HepG2 (cell line): ENCODE measurements around the gene DMGDH. TPM values are rescaled to one million over a fixed set of nuclear protein-coding genes. Genes with fewer than 3 reads are reported as not detected.

Experiments used
- ATAC-seq: fragments of 200-7000 bp; cut with Tn5 transposase; 3 replicates; pipeline ENCODE4 v1.9.1; 2020; ENCODE audit warnings: mild to moderate bottlenecking, moderate library complexity
- BruUV-seq: library from RNA; stranded (reverse); fragments of 400-500 nt; replicated peaks from 2 replicates; lab custom pipeline; 2021; lab: Mats Ljungman, UMichigan
- CTCF ChIA-PET: fragments of 300-600 bp; formaldehyde crosslinking; extraction: SDS; loops from one replicate; lab custom pipeline; 2021; ENCODE audit warnings: low total read pairs, inconsistent platforms, low intra/inter-chr PET ratio; lab: Yijun Ruan, JAX
- POLR2A ChIA-PET: fragments of 350-600 bp; sonication (Branson Sonifier 250); formaldehyde crosslinking; loops from one replicate; lab custom pipeline; 2020; ENCODE audit warnings: antibody characterized with exemption, inconsistent platforms; lab: Yijun Ruan, JAX
- DNase-seq: peaks from one replicate; pipeline ENCODE4 v3.0.0-alpha.2; 2015; ENCODE audit warnings: low spot score
- FAIRE-seq: peaks from 3 replicates; lab custom pipeline; 2011; peaks lifted over from hg19 to GRCh38; lab: Jason Lieb, UNC
- H2AFZ ChIP-seq: one replicate; pipeline ENCODE4 v1.6.1; 2011; ENCODE audit warnings: low read length, inconsistent platforms
- H3K27ac ChIP-seq: fragments of 300-600 bp; 3 replicates; pipeline ENCODE4 v1.8.0; 2011; ENCODE audit warnings: mixed run types, mild to moderate bottlenecking, mixed read lengths, low read length, inconsistent platforms; ENCODE audit not compliant: insufficient read depth; ENCODE audit errors: extremely low read length
- H3K27me3 ChIP-seq, 2 experiments: fragments of 200-600 bp in 1 of 2; 2 replicates in 1 of 2; 3 replicates in 1 of 2; pipeline versions ENCODE4 v1.6.0 to v1.8.0; 2011; ENCODE audit warnings: low read length in 2 of 2, mild to moderate bottlenecking in 2 of 2, moderate library complexity in 2 of 2, inconsistent platforms in 1 of 2; ENCODE audit not compliant: insufficient read depth in 2 of 2, control insufficient read depth in 1 of 2
- H3K36me3 ChIP-seq, 2 experiments: fragments of 200-600 bp in 1 of 2; replicated peaks in 1 of 2; 2 replicates in 1 of 2; 3 replicates in 1 of 2; pipeline versions ENCODE4 v1.5.1 to v1.8.0; 2011; ENCODE audit warnings: low read length in 2 of 2, inconsistent platforms in 1 of 2; ENCODE audit not compliant: insufficient read depth in 2 of 2, control insufficient read depth in 1 of 2
- H3K4me1 ChIP-seq: 2 replicates; pipeline ENCODE4 v1.5.1; 2012; ENCODE audit warnings: low read length, inconsistent platforms; ENCODE audit not compliant: insufficient read depth
- H3K4me2 ChIP-seq: 2 replicates; pipeline ENCODE4 v1.6.0; 2011; ENCODE audit warnings: low read depth, low read length, inconsistent platforms
- H3K4me3 ChIP-seq, 3 experiments: fragments of 200-600 bp in 1 of 3; sonication (generic), shearing (Covaris generic) in 1 of 3; replicated peaks in 1 of 3; 2 replicates each; pipeline ENCODE4 v1.5.1; 2011 to 2016; ENCODE audit warnings: low read length in 3 of 3, inconsistent platforms in 2 of 3, low read depth in 2 of 3, mild to moderate bottlenecking in 2 of 3, control low read depth in 1 of 3, mixed read lengths in 1 of 3; ENCODE audit not compliant: insufficient read depth in 1 of 3
- H3K79me2 ChIP-seq: one replicate; pipeline ENCODE4 v1.6.1; 2011; ENCODE audit warnings: low read length, inconsistent platforms; ENCODE audit not compliant: insufficient read depth
- H3K9ac ChIP-seq: 2 replicates; pipeline ENCODE4 v1.6.0; 2011; ENCODE audit warnings: mild to moderate bottlenecking, low read depth, low read length, inconsistent platforms; ENCODE audit not compliant: insufficient read depth
- H3K9me3 ChIP-seq: 2 replicates; pipeline ENCODE4 v1.5.1; 2012; ENCODE audit warnings: mild to moderate bottlenecking, low read length
- H4K20me1 ChIP-seq: 2 replicates; pipeline ENCODE4 v1.6.0; 2011; ENCODE audit warnings: inconsistent platforms, mild to moderate bottlenecking, low read length, moderate library complexity; ENCODE audit not compliant: insufficient read depth
- ARHGAP35 ChIP-seq: sonication (generic); formaldehyde crosslinking; IDR thresholded peaks from 2 replicates; pipeline ENCODE4 v1.9.0; 2022; ENCODE audit warnings: mild to moderate bottlenecking, inconsistent platforms, moderate library complexity, missing genetic modification reagents, borderline replicate concordance
- CHCHD3 ChIP-seq: sonication (generic); formaldehyde crosslinking; IDR thresholded peaks from 2 replicates; pipeline ENCODE4 v1.8.0; 2022; ENCODE audit warnings: mild to moderate bottlenecking, missing genetic modification reagents, moderate library complexity
- FOXK2 ChIP-seq: fragments of 450-650 bp; IDR thresholded peaks from 2 replicates; pipeline ENCODE4 v1.6.1; 2016
- LCORL ChIP-seq, 2 experiments: fragments of 450-650 bp in 1 of 2; sonication (generic) in 1 of 2; formaldehyde crosslinking in 1 of 2; IDR thresholded peaks; 2 replicates each; pipeline versions ENCODE4 v1.5.0 to v1.6.1; 2017 to 2020; ENCODE audit warnings: antibody characterized with exemption in 1 of 2, missing genetic modification reagents in 1 of 2
- RXRA ChIP-seq: sonication (generic); formaldehyde crosslinking; IDR thresholded peaks from 2 replicates; pipeline ENCODE4 v1.5.1; 2020; ENCODE audit warnings: missing genetic modification reagents
- STAT5B ChIP-seq: sonication (generic); formaldehyde crosslinking; IDR thresholded peaks from 2 replicates; pipeline ENCODE4 v1.4.0; 2020; ENCODE audit warnings: missing genetic modification reagents
- ZFP36L1 ChIP-seq: sonication (generic); formaldehyde crosslinking; IDR thresholded peaks from 2 replicates; pipeline ENCODE4 v1.8.0; 2022; ENCODE audit warnings: mild to moderate bottlenecking, missing genetic modification reagents, moderate library complexity
- WGBS: methylation state at CpG from one replicate; pipeline ENCODE4 v1.1.6; 2017; ENCODE audit warnings: low lambda C conversion rate; 5-methylcytosine and 5-hydroxymethylcytosine counted together
- in situ Hi-C: cut with HindIII; loops from 2 replicates; pipeline ENCODE4 v1.10.0; 2017; ENCODE audit warnings: low pct_unique_long_range_greater_than_20kb; ENCODE audit not compliant: extremely low pct_ligation_motif_present
- intact Hi-C: fragments of 100-400 bp; cut with micrococcal nuclease; formaldehyde crosslinking; loops from one replicate; pipeline ENCODE4 v1.10.0; 2022; ENCODE audit not compliant: unreplicated experiment
- polyA plus RNA-seq, 8 experiments: library from polyadenylated mRNA; depleted of rRNA in 3 of 8; stranded (reverse) in 7 of 8; unstranded in 1 of 8; fragments of >200 nt; fragmentation: Illumina TruSeq in 4 of 8; extraction: Trizol in 4 of 8; gene quantifications; 2 replicates each; pipeline versions ENCODE4 v1.2.1 to v1.2.3, GENCODE V29; 2011 to 2016; ENCODE audit warnings: low read depth in 4 of 8, missing spikeins in 1 of 8, mixed read lengths in 1 of 8; ENCODE audit not compliant: insufficient read depth in 1 of 8
- total RNA-seq, 5 experiments: library from RNA; depleted of rRNA; stranded (reverse); fragments of >200 nt; fragmentation: Illumina TruSeq; extraction: Trizol; gene quantifications; 2 replicates each; pipeline ENCODE4 v1.2.3, GENCODE V29; 2016; ENCODE audit warnings: low read depth in 1 of 5
- TF ChIP-seq, protein P1 (sequence below): fragments of 450-650 bp; IDR thresholded peaks from 2 replicates; pipeline ENCODE4 v1.6.1; 2017; ENCODE audit warnings: mild to moderate bottlenecking

Gene DMGDH
- total and polyA plus RNA-seq, 2 of the 13 experiments (the other 11 are each of a cell fraction or from before 2014, with no cell fraction given) = 3.6 to 7.9 TPM

DNA sequence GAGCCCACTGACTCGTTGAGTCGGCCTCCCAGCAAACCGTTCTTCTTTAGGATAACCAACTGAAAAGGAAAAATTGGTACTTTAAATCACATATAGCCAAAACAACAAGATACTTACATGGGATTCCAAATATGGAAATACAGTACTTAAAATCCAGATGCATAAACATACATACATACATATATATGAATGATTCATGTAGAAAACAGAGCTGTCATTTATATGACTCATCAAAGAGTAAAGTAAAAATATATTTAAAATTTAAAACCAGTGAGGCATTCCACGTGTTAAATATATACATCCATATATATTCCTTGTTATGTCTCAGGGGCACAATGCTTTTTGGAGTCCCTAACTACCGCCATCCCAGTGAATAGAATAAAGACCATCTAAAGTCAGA, 36.7 kb downstream of the DMGDH start:
- no peak overlapping the region for H3K9ac ChIP-seq
- DNase-seq = no peak
- ChIA-PET POLR2A (no interaction called here), CTCF (no interaction called here)
- no peaks in the 10 kb centered on the region for H3K27me3 ChIP-seq
- H3K79me2 ChIP-seq = no peaks in the 10 kb centered on the region
- no peak for ATAC-seq
- no peak overlapping the region for H3K4me2 ChIP-seq
- TF ChIP-seq, protein P1, sequence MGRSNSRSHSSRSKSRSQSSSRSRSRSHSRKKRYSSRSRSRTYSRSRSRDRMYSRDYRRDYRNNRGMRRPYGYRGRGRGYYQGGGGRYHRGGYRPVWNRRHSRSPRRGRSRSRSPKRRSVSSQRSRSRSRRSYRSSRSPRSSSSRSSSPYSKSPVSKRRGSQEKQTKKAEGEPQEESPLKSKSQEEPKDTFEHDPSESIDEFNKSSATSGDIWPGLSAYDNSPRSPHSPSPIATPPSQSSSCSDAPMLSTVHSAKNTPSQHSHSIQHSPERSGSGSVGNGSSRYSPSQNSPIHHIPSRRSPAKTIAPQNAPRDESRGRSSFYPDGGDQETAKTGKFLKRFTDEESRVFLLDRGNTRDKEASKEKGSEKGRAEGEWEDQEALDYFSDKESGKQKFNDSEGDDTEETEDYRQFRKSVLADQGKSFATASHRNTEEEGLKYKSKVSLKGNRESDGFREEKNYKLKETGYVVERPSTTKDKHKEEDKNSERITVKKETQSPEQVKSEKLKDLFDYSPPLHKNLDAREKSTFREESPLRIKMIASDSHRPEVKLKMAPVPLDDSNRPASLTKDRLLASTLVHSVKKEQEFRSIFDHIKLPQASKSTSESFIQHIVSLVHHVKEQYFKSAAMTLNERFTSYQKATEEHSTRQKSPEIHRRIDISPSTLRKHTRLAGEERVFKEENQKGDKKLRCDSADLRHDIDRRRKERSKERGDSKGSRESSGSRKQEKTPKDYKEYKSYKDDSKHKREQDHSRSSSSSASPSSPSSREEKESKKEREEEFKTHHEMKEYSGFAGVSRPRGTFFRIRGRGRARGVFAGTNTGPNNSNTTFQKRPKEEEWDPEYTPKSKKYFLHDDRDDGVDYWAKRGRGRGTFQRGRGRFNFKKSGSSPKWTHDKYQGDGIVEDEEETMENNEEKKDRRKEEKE = no peak
- TF ChIP-seq LCORL (IDR thresholded peaks at IDR 0.05) = no peak
- no peak for TF ChIP-seq LCORL (CRISPR knock-in tag; IDR thresholded peaks at IDR 0.05)
- TF ChIP-seq FOXK2 = no peak
- TF ChIP-seq RXRA (CRISPR knock-in tag) = no peak
- TF ChIP-seq CHCHD3 = no peak
- TF ChIP-seq STAT5B (CRISPR knock-in tag) = no peak
- TF ChIP-seq ARHGAP35 (CRISPR knock-in tag) = no peak
- no peak for TF ChIP-seq ZFP36L1 (CRISPR knock-in tag)
- peaks cover 29% of the 10 kb centered on the region for H3K4me1 ChIP-seq
- no TSS peak for BruUV-seq
- in situ Hi-C loops = no loop called here
- H4K20me1 ChIP-seq = no peaks in the 10 kb centered on the region
- peak overlapping the region; percentile 95 for H3K27ac ChIP-seq
- FAIRE-seq = no peak
- H3K4me3 ChIP-seq = no peak overlapping the region
- no peaks in the 10 kb centered on the region for H3K36me3 ChIP-seq
- intact Hi-C loops = no loop called here
- H3K9me3 ChIP-seq = peaks cover 3% of the 10 kb centered on the region; the same call in 1 of the 2 replicates
- 90% methylated on average over 5 of the region's 5 CpGs for WGBS
- H2AFZ ChIP-seq = no peak overlapping the region
